HG02870 (cell line): Measurements from ENCODE around the gene C16orf90.
A peak's percentile ranks its signal among the peaks of the same experiment; 100 is the strongest.
"Not testable (repeated sequence)": the region's sequence is repeated elsewhere in the genome, so short reads cannot be mapped to it uniquely, and the experiment has no call there.

Experiments used
- ATAC-seq: cut with Tn5 transposase; IDR thresholded peaks from one replicate; pipeline ENCODE4 v1.9.1; 2021; ENCODE audit warnings: mild to moderate bottlenecking, moderate library complexity; ENCODE audit not compliant: unreplicated experiment

Gene C16orf90

GRCh38 chr16:3513892-3514583 is 18.7 kb upstream of the C16orf90 start:
- no peak for ATAC-seq

GRCh38 chr16:3511286-3512180 is 16.2 kb upstream of the C16orf90 start:
- no peak for ATAC-seq

GRCh38 chr16:3510416-3510815 is 15.1 kb upstream of the C16orf90 start:
- no peak for ATAC-seq

GRCh38 chr16:3509470-3509928 is 14.2 kb upstream of the C16orf90 start:
- ATAC-seq: peak; percentile 60

GRCh38 chr16:3508736-3509135 is 13.4 kb upstream of the C16orf90 start:
- ATAC-seq: no peak

GRCh38 chr16:3503523-3503922 is 8.2 kb upstream of the C16orf90 start:
- ATAC-seq: no peak

GRCh38 chr16:3501783-3502400 is 6.6 kb upstream of the C16orf90 start:
- ATAC-seq: no peak

GRCh38 chr16:3501412-3501761 is 6.1 kb upstream of the C16orf90 start:
- not testable (repeated sequence) for ATAC-seq

GRCh38 chr16:3498988-3499387 is 3.7 kb upstream of the C16orf90 start:
- ATAC-seq: no peak

- no peak for ATAC-seq
These were observed 2.5 kb upstream of the C16orf90 start for GRCh38 chr16:3497771-3498170.

- no peak for ATAC-seq
These were observed 1.1 kb upstream of the C16orf90 start for GRCh38 chr16:3496386-3496785.

GRCh38 chr16:3494386-3494973 is 809 bp downstream of the C16orf90 start:
- ATAC-seq: no peak

- no peak for ATAC-seq
These were observed 2.9 kb downstream of the C16orf90 start for GRCh38 chr16:3492356-3492755.

- no peak for ATAC-seq
These were observed 4.2 kb downstream of the C16orf90 start for GRCh38 chr16:3490911-3491629.

- ATAC-seq: no peak
These were observed 6.5 kb downstream of the C16orf90 start for GRCh38 chr16:3488801-3489200.

- ATAC-seq: no peak
These were observed 7.5 kb downstream of the C16orf90 start for GRCh38 chr16:3487521-3488410.

- ATAC-seq: no peak
These were observed 8.6 kb downstream of the C16orf90 start for GRCh38 chr16:3486506-3487215.

- ATAC-seq: no peak
These were observed 9.3 kb downstream of the C16orf90 start for GRCh38 chr16:3485821-3486505.
